HCT116 (cell line): Measurements from ENCODE around the gene SLC12A7. TPM values are rescaled to one million over a fixed set of nuclear protein-coding genes. Genes with fewer than 3 reads are reported as not detected.

Experiments used
- ATAC-seq: fragments of 200-7000 bp; cut with Tn5 transposase; 2 replicates; pipeline ENCODE4 v1.9.1; 2020; ENCODE audit warnings: mild to moderate bottlenecking, moderate library complexity
- BruUV-seq: library from RNA; stranded (reverse); fragments of 400-500 nt; replicated peaks from 2 replicates; lab custom pipeline; 2021; lab: Mats Ljungman, UMichigan
- CTCF ChIA-PET: fragments of 300-600 bp; sonication (Branson Sonifier 250); formaldehyde crosslinking; loops from one replicate; lab custom pipeline; 2021; ENCODE audit warnings: antibody characterized with exemption; lab: Charles Lee
- POLR2A ChIA-PET: fragments of 300-600, 350-600 bp; sonication (Branson Sonifier 250); formaldehyde crosslinking; loops from one replicate; lab custom pipeline; 2021; ENCODE audit warnings: antibody characterized with exemption; lab: Charles Lee
- RAD21 ChIA-PET, 2 experiments: fragments of 300-600 bp; sonication (Branson Sonifier 250); formaldehyde crosslinking; loops; one replicate each; lab custom pipeline; 2023; ENCODE audit warnings: low total read pairs in 2 of 2; ENCODE audit not compliant: uncharacterized antibody in 2 of 2, unreplicated experiment in 2 of 2, low non-redundant PET in 1 of 2; lab: Charles Lee
- DNase-seq: peaks from one replicate; pipeline ENCODE4 v3.0.0-alpha.2; 2010; ENCODE audit warnings: low read depth, low spot score
- H2AFZ ChIP-seq: fragments of 200-600 bp; shearing (Covaris generic), sonication (generic); 2 replicates; pipeline ENCODE4 v1.6.1; 2017; ENCODE audit warnings: low read depth, mixed run types, mixed read lengths, antibody characterized with exemption, low read length; ENCODE audit not compliant: poor library complexity, severe bottlenecking
- H3K27ac ChIP-seq: 2 replicates; pipeline ENCODE4 v1.5.1; 2012; ENCODE audit warnings: low read depth, low read length
- H3K27me3 ChIP-seq: fragments of 200-600 bp; sonication (generic); 2 replicates; pipeline ENCODE4 v1.6.1; 2016; ENCODE audit warnings: mixed run types, low read length, mixed read lengths; ENCODE audit not compliant: insufficient read depth
- H3K36me3 ChIP-seq, 2 experiments: fragments of 200-500 bp in 1 of 2; fragments of 200-600 bp in 1 of 2; sonication (Bioruptor generic) in 1 of 2; sonication (generic) in 1 of 2; 2 replicates each; pipeline versions ENCODE4 v1.5.1 to v1.6.1; 2014 to 2016; ENCODE audit warnings: low read length in 2 of 2, inconsistent platforms in 1 of 2, mixed read lengths in 1 of 2, mixed run types in 1 of 2; ENCODE audit not compliant: insufficient read depth in 2 of 2, control insufficient read depth in 1 of 2
- H3K4me1 ChIP-seq, 2 experiments: fragments of 200-600 bp in 1 of 2; sonication (generic) in 1 of 2; 2 replicates each; pipeline versions ENCODE4 v1.5.1 to v1.6.1; 2012 to 2017; ENCODE audit warnings: low read length in 2 of 2, inconsistent platforms in 1 of 2, mild to moderate bottlenecking in 1 of 2, mixed read lengths in 1 of 2, mixed run types in 1 of 2, moderate library complexity in 1 of 2; ENCODE audit not compliant: insufficient read depth in 2 of 2, control insufficient read depth in 1 of 2
- H3K4me2 ChIP-seq: fragments of 200-600 bp; sonication (generic); 2 replicates; pipeline ENCODE4 v1.6.1; 2017; ENCODE audit warnings: mixed run types, low read length, mixed read lengths
- H3K4me3 ChIP-seq, 2 experiments: fragments of 200-600 bp in 1 of 2; sonication (generic) in 1 of 2; replicated peaks in 1 of 2; 2 replicates each; pipeline ENCODE4 v1.5.1; 2011 to 2016; ENCODE audit warnings: low read length in 2 of 2, control low read depth in 1 of 2, low read depth in 1 of 2, mild to moderate bottlenecking in 1 of 2, mixed read lengths in 1 of 2, mixed run types in 1 of 2
- H3K79me2 ChIP-seq: fragments of 200-600 bp; sonication (generic); 2 replicates; pipeline ENCODE4 v1.6.1; 2017; ENCODE audit warnings: mild to moderate bottlenecking, mixed run types, low read length, moderate library complexity, mixed read lengths; ENCODE audit not compliant: insufficient read depth
- H3K9ac ChIP-seq: fragments of 200-600 bp; sonication (generic); 2 replicates; pipeline ENCODE4 v1.6.1; 2016; ENCODE audit warnings: low read length, mixed read lengths
- H3K9me2 ChIP-seq: fragments of 200-600 bp; sonication (generic), shearing (Covaris generic); 2 replicates; pipeline ENCODE4 v1.6.1; 2017; ENCODE audit warnings: mixed run types, mild to moderate bottlenecking, moderate library complexity; ENCODE audit not compliant: insufficient read depth
- H3K9me3 ChIP-seq, 2 experiments: fragments of 200-500 bp in 1 of 2; fragments of 200-600 bp in 1 of 2; sonication (Bioruptor generic) in 1 of 2; sonication (generic) in 1 of 2; 2 replicates each; pipeline ENCODE4 v1.6.1; 2014 to 2017; ENCODE audit warnings: low read length in 2 of 2, mixed read lengths in 2 of 2, inconsistent platforms in 1 of 2, low read depth in 1 of 2, mild to moderate bottlenecking in 1 of 2, mixed run types in 1 of 2, moderate library complexity in 1 of 2; ENCODE audit not compliant: control insufficient read depth in 1 of 2, insufficient read depth in 1 of 2
- H4K20me1 ChIP-seq: fragments of 200-600 bp; sonication (generic), shearing (Covaris generic); 2 replicates; pipeline ENCODE4 v1.6.1; 2017; ENCODE audit warnings: mixed run types, mild to moderate bottlenecking, moderate library complexity; ENCODE audit not compliant: insufficient read depth
- CBX3 ChIP-seq: IDR thresholded peaks from 2 replicates; pipeline ENCODE4 v1.6.1; 2012; ENCODE audit warnings: low read depth
- CEBPB ChIP-seq: IDR thresholded peaks from 2 replicates; pipeline ENCODE4 v1.6.1; 2012; ENCODE audit warnings: low read depth
- CTCF ChIP-seq, 3 experiments: fragments of 200-600 bp in 1 of 3; sonication (generic) in 1 of 3; IDR thresholded peaks in 2 of 3; conservative IDR thresholded peaks in 1 of 3; 2 replicates each; pipeline ENCODE4 v1.5.1; 2012 to 2017; ENCODE audit warnings: low read depth in 2 of 3, low read length in 2 of 3, antibody characterized with exemption in 1 of 3, borderline replicate concordance in 1 of 3, control low read depth in 1 of 3, mild to moderate bottlenecking in 1 of 3, mixed read lengths in 1 of 3, mixed run types in 1 of 3, moderate library complexity in 1 of 3; ENCODE audit not compliant: insufficient read depth in 1 of 3
- EGR1 ChIP-seq: IDR thresholded peaks from 2 replicates; pipeline ENCODE4 v1.6.1; 2012; ENCODE audit warnings: low read depth
- ELF1 ChIP-seq: IDR thresholded peaks from 2 replicates; pipeline ENCODE4 v1.6.1; 2012; ENCODE audit warnings: low read depth, borderline replicate concordance
- EZH2 ChIP-seq: fragments of 200-600 bp; sonication (generic); IDR thresholded peaks from 2 replicates; pipeline ENCODE4 v1.6.1; 2017; ENCODE audit warnings: antibody characterized with exemption, mixed run types
- EZH2phosphoT487 ChIP-seq: fragments of 200-600 bp; IDR thresholded peaks from 2 replicates; pipeline ENCODE4 v1.6.1; 2018; ENCODE audit warnings: antibody characterized with exemption, borderline replicate concordance
- JUND ChIP-seq: IDR thresholded peaks from 2 replicates; pipeline ENCODE4 v1.6.1; 2012
- MAX ChIP-seq: IDR thresholded peaks from 2 replicates; pipeline ENCODE4 v1.6.1; 2012
- POLR2A ChIP-seq: IDR thresholded peaks from 2 replicates; pipeline ENCODE4 v1.7.0; 2011; ENCODE audit warnings: borderline replicate concordance; ENCODE audit not compliant: insufficient read depth, insufficient read length; ENCODE audit errors: extremely low read depth
- POLR2AphosphoS5 ChIP-seq: IDR thresholded peaks from 2 replicates; pipeline ENCODE4 v1.6.1; 2011; ENCODE audit warnings: mild to moderate bottlenecking, low read depth, low read length, moderate library complexity
- RAD21 ChIP-seq: IDR thresholded peaks from 2 replicates; pipeline ENCODE4 v1.6.1; 2012; ENCODE audit warnings: low read depth, mild to moderate bottlenecking
- SIN3A ChIP-seq: IDR thresholded peaks from 2 replicates; pipeline ENCODE4 v1.6.1; 2012; ENCODE audit warnings: low read depth
- SP1 ChIP-seq: IDR thresholded peaks from 2 replicates; pipeline ENCODE4 v1.6.1; 2012; ENCODE audit warnings: low read depth
- TCF7L2 ChIP-seq: IDR thresholded peaks from 2 replicates; pipeline ENCODE4 v1.7.0; 2011; ENCODE audit warnings: borderline replicate concordance, inconsistent platforms; ENCODE audit not compliant: insufficient read depth, insufficient read length; ENCODE audit errors: extremely low read depth
- YY1 ChIP-seq: IDR thresholded peaks from 2 replicates; pipeline ENCODE4 v1.6.1; 2011; ENCODE audit warnings: low read length, low read depth, moderate library complexity, mild to moderate bottlenecking; ENCODE audit not compliant: insufficient replicate concordance; ENCODE audit errors: extremely low read depth
- ZFX ChIP-seq: fragments of 450-650 bp; IDR thresholded peaks from 2 replicates; pipeline ENCODE4 v1.6.1; 2017
- ZNF274 ChIP-seq: fragments of 200-500 bp; sonication (Bioruptor generic); IDR thresholded peaks from 2 replicates; pipeline ENCODE4 v1.6.1; 2014; ENCODE audit warnings: mild to moderate bottlenecking, low read depth, low read length, inconsistent platforms
- intact Hi-C: fragments of 100-400 bp; cut with micrococcal nuclease; formaldehyde crosslinking; loops from 2 replicates; pipeline ENCODE4 v1.10.0; 2022
- total RNA-seq: library from RNA; stranded (reverse); gene quantifications from one replicate; pipeline ENCODE4 v1.2.1, GENCODE V29; 2021; ENCODE audit not compliant: unreplicated experiment

Gene SLC12A7
- total RNA-seq, 1 experiment from 2014 or later = 29.6 TPM

- no peak for TF ChIP-seq SP1
- TF ChIP-seq POLR2AphosphoS5 = no peak
- no peak for TF ChIP-seq YY1
- no peak for TF ChIP-seq ELF1
- no peak for TF ChIP-seq SIN3A
- no peak for TF ChIP-seq EZH2
- TF ChIP-seq EZH2phosphoT487 = no peak
- TF ChIP-seq TCF7L2 = no peak
- TF ChIP-seq ZFX = no peak
- TF ChIP-seq CBX3 = no peak
- no peak for TF ChIP-seq MAX
- no peak for TF ChIP-seq JUND
- no peak for TF ChIP-seq RAD21
- no peak for TF ChIP-seq EGR1
- TF ChIP-seq CEBPB = no peak
- TF ChIP-seq CTCF (IDR thresholded peaks at IDR 0.05 in 2 of 3, conservative IDR thresholded peaks at IDR 0.05 in 1 of 3; ENCODE audit: borderline replicate concordance in 1 of 3, insufficient read depth in 1 of 3, low read depth in 2 of 3, low read length in 2 of 3) = no peak
- no peak for TF ChIP-seq ZNF274
- TF ChIP-seq POLR2A = no peak
- ChIA-PET POLR2A (no interaction called here), CTCF (no interaction called here), RAD21 (no interaction called here)
- Histone ChIP-seq H2AFZ (no peak overlapping the region), H3K4me1 (peaks cover 13 to 24% of the 10 kb centered on the region in 2 experiments), H3K9ac (no peak overlapping the region), H3K27ac (no peak overlapping the region), H3K36me3 (peaks cover 0 to 4% of the 10 kb centered on the region in 2 experiments; a peak in 1 of 4 replicates), H3K4me2 (no peak overlapping the region), H4K20me1 (no peaks in the 10 kb centered on the region; the same call in 1 of the 2 replicates), H3K27me3 (no peaks in the 10 kb centered on the region), H3K9me3 (no peaks in the 10 kb centered on the region), H3K79me2 (no peaks in the 10 kb centered on the region), H3K9me2 (no peaks in the 10 kb centered on the region), H3K4me3 (no peak overlapping the region)
- ATAC-seq (no peak), DNase-seq (no peak)
- no TSS peak for BruUV-seq
- intact Hi-C loops = no loop called here
Measured at GRCh38 chr5:1013948-1014301, 97.9 kb downstream of the SLC12A7 start.
